Keratinocyte (primary cell): ENCODE data around the gene TECPR1. TPM values are rescaled to one million over a fixed set of nuclear protein-coding genes. Genes with fewer than 3 reads are reported as not detected.

Experiments
- DNase-seq: peaks from one replicate; pipeline ENCODE4 v3.0.0-alpha.2; 2011; ENCODE audit warnings: low read depth, missing footprints, low spot score
- FAIRE-seq: peaks from 2 replicates; lab custom pipeline; 2011; peaks lifted over from hg19 to GRCh38; lab: Jason Lieb, UNC
- H2AFZ ChIP-seq: 2 replicates; pipeline ENCODE4 v1.6.0; 2012; ENCODE audit warnings: low read length, control low read depth, inconsistent platforms; ENCODE audit not compliant: control insufficient read depth
- H3K27ac ChIP-seq: 2 replicates; pipeline ENCODE4 v1.5.1; 2011; ENCODE audit warnings: low read length; ENCODE audit not compliant: control insufficient read depth, insufficient read depth
- H3K27me3 ChIP-seq: 3 replicates; pipeline ENCODE4 v1.6.0; 2011; ENCODE audit warnings: low read length; ENCODE audit not compliant: control insufficient read depth, insufficient read depth; ENCODE audit errors: extremely low read depth
- H3K36me3 ChIP-seq, 2 experiments: 2 replicates in 1 of 2; 3 replicates in 1 of 2; pipeline ENCODE4 v1.5.1; 2011; ENCODE audit warnings: low read length in 2 of 2, mild to moderate bottlenecking in 1 of 2; ENCODE audit not compliant: control insufficient read depth in 2 of 2, insufficient read depth in 2 of 2; ENCODE audit errors: extremely low read depth in 1 of 2
- H3K4me1 ChIP-seq: 3 replicates; pipeline ENCODE4 v1.5.1; 2011; ENCODE audit warnings: low read length; ENCODE audit not compliant: control insufficient read depth, insufficient read depth; ENCODE audit errors: extremely low read depth
- H3K4me2 ChIP-seq: 3 replicates; pipeline ENCODE4 v1.6.0; 2011; ENCODE audit warnings: low read depth, low read length; ENCODE audit not compliant: control insufficient read depth, insufficient read depth; ENCODE audit errors: extremely low read depth
- H3K4me3 ChIP-seq, 3 experiments: fragments of 200-600 bp in 1 of 3; sonication (generic) in 1 of 3; 2 replicates in 2 of 3; 3 replicates in 1 of 3; pipeline ENCODE4 v1.5.1; 2011 to 2016; ENCODE audit warnings: low read length in 3 of 3, mild to moderate bottlenecking in 3 of 3, control low read depth in 2 of 3, inconsistent platforms in 1 of 3, low read depth in 1 of 3, mixed read lengths in 1 of 3, mixed run types in 1 of 3, moderate library complexity in 1 of 3; ENCODE audit not compliant: control insufficient read depth in 2 of 3, insufficient read depth in 2 of 3; ENCODE audit errors: extremely low read depth in 1 of 3
- H3K79me2 ChIP-seq: 2 replicates; pipeline ENCODE4 v1.6.0; 2012; ENCODE audit warnings: low read length; ENCODE audit not compliant: control insufficient read depth, insufficient read depth
- H3K9ac ChIP-seq: 3 replicates; pipeline ENCODE4 v1.6.0; 2011; ENCODE audit warnings: low read length; ENCODE audit not compliant: control insufficient read depth, insufficient read depth; ENCODE audit errors: extremely low read depth
- H3K9me1 ChIP-seq: 3 replicates; pipeline ENCODE4 v1.6.0; 2011; ENCODE audit warnings: low read length; ENCODE audit not compliant: control insufficient read depth, insufficient read depth; ENCODE audit errors: extremely low read depth
- H3K9me3 ChIP-seq: 2 replicates; pipeline ENCODE4 v1.5.1; 2012; ENCODE audit warnings: low read depth, low read length; ENCODE audit not compliant: control insufficient read depth
- H4K20me1 ChIP-seq: 3 replicates; pipeline ENCODE4 v1.6.0; 2011; ENCODE audit warnings: low read length; ENCODE audit not compliant: control insufficient read depth, insufficient read depth; ENCODE audit errors: extremely low read depth
- EZH2 ChIP-seq: IDR thresholded peaks from one replicate; pipeline ENCODE4 v1.6.1; 2012; ENCODE audit warnings: inconsistent platforms, mild to moderate bottlenecking, low read length, moderate library complexity
- dilution Hi-C: fragments of 300-500 bp; cut with MboI; formaldehyde crosslinking; loops from one replicate; pipeline ENCODE4 v1.7.0; 2020; ENCODE audit warnings: low sequenced_read_pairs; ENCODE audit not compliant: extremely low pct_ligation_motif_present
- polyA plus RNA-seq, 5 experiments: library from polyadenylated mRNA; depleted of rRNA in 3 of 5; stranded (reverse) in 3 of 5; stranded (forward) in 1 of 5; unstranded in 1 of 5; fragments of >200 nt; gene quantifications; 1 replicate in 1 of 5; 2 replicates in 3 of 5; 3 replicates in 1 of 5; pipeline versions ENCODE4 v1.2.1 to v1.2.3, GENCODE V29; 2011 to 2012; ENCODE audit warnings: missing spikeins in 2 of 5, low read depth in 1 of 5, low replicate concordance in 1 of 5
- TF ChIP-seq, protein P1 (sequence below), 3 experiments: IDR thresholded peaks in 1 of 3; conservative IDR thresholded peaks in 1 of 3; optimal IDR thresholded peaks in 1 of 3; 2 replicates in 2 of 3; 3 replicates in 1 of 3; pipeline versions ENCODE3 to v1.5.1; 2011; ENCODE audit warnings: low read length in 3 of 3, mild to moderate bottlenecking in 3 of 3, moderate library complexity in 2 of 3, control low read depth in 1 of 3, inconsistent platforms in 1 of 3; ENCODE audit not compliant: insufficient read depth in 2 of 3; ENCODE audit errors: extremely low read depth in 1 of 3

Gene TECPR1
- polyA plus RNA-seq, 1 donor (not counting 4 experiments of a cell fraction or from before 2014, with no cell fraction given), result 2.4 TPM

DNA sequence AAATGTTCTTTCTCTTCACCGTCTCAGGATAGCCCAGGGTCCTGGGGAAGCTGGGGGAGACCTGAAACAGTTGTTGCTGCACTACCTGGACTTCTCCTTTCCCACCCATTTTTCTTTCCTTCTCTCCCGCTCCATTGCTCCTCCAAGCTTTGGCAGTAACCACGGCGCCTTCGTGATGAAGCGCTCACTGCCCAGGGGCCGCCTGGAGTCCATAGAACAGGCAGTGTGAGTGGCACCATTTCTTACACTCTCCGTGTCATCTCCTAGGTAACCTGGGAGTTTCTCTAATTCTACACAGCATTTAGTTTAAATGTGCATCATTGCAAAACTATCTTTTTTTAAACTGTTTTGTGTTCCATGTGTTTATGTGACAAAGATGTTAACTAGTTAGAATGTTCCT, 81.1 kb downstream of the TECPR1 start:
- Histone ChIP-seq H3K27me3 (no peaks in the 10 kb centered on the region), H3K79me2 (peaks cover 4% of the 10 kb centered on the region), H3K9me3 (no peaks in the 10 kb centered on the region), H3K9ac (no peak overlapping the region), H3K4me2 (no peak overlapping the region), H4K20me1 (no peaks in the 10 kb centered on the region), H2AFZ (no peak overlapping the region), H3K9me1 (no peaks in the 10 kb centered on the region), H3K27ac (no peak overlapping the region), H3K36me3 (peaks cover 6 to 8% of the 10 kb centered on the region in 2 experiments), H3K4me3 (no peak overlapping the region), H3K4me1 (no peaks in the 10 kb centered on the region)
- dilution Hi-C loops, result no loop called here
- FAIRE-seq (no peak), DNase-seq (no peak)
- TF ChIP-seq EZH2, result no peak
- TF ChIP-seq, protein P1, sequence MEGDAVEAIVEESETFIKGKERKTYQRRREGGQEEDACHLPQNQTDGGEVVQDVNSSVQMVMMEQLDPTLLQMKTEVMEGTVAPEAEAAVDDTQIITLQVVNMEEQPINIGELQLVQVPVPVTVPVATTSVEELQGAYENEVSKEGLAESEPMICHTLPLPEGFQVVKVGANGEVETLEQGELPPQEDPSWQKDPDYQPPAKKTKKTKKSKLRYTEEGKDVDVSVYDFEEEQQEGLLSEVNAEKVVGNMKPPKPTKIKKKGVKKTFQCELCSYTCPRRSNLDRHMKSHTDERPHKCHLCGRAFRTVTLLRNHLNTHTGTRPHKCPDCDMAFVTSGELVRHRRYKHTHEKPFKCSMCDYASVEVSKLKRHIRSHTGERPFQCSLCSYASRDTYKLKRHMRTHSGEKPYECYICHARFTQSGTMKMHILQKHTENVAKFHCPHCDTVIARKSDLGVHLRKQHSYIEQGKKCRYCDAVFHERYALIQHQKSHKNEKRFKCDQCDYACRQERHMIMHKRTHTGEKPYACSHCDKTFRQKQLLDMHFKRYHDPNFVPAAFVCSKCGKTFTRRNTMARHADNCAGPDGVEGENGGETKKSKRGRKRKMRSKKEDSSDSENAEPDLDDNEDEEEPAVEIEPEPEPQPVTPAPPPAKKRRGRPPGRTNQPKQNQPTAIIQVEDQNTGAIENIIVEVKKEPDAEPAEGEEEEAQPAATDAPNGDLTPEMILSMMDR (optimal IDR thresholded peaks at IDR 0.05 in 1 of 3, IDR thresholded peaks at IDR 0.05 in 1 of 3, conservative IDR thresholded peaks at IDR 0.05 in 1 of 3; ENCODE audit: extremely low read depth in 1 of 3, insufficient read depth in 2 of 3, low read length in 3 of 3), result no peak

DNA sequence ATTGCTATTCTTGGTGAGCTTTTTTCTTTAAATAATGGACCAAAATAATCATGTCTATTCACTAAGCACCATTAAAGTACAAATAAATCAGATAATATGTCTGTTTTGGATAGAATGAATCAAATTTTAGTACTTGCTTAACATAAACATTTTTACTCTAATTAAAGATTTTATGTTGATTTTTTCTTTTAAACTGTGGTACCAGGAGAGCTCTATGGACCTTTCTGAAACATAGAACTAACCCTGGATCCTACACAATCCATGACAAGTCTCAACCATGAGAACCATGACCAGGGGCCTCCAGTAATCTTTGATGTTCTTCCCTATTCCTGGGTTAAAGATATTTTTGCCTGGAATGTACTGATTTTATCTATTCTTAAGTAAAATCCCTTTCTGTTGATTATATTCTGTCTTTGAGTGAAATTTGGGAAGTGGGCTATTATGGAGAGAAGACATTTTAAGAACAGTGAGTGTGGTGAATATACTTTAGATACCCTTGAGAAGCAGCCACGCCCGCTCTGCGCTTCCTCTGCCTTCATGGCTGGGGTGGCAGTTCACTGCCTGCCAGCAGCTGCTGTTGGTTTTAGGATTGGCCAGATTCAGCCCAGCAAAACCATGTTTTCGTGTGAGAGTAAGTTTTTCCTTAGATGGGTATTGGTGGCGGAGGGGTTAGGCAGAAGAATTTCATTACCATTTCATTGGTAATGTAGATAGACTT, 83.0 kb downstream of the TECPR1 start:
- no peak overlapping the region for H3K4me2 ChIP-seq

More for the DNA sequence above, 83.0 kb downstream of the TECPR1 start:
- dilution Hi-C loops, result no loop called here
- no peak overlapping the region for H3K4me3 ChIP-seq
- no peak overlapping the region for H3K9ac ChIP-seq
- no peak for FAIRE-seq
- DNase-seq, result no peak
- H3K27ac ChIP-seq, result no peak overlapping the region
- H3K4me1 ChIP-seq, result peaks cover 16% of the 10 kb centered on the region
- H4K20me1 ChIP-seq, result no peaks in the 10 kb centered on the region
- no peak overlapping the region for H2AFZ ChIP-seq
- TF ChIP-seq EZH2, result no peak
- TF ChIP-seq, protein P1 (optimal IDR thresholded peaks at IDR 0.05 in 1 of 3, IDR thresholded peaks at IDR 0.05 in 1 of 3, conservative IDR thresholded peaks at IDR 0.05 in 1 of 3; ENCODE audit: extremely low read depth in 1 of 3, insufficient read depth in 2 of 3, low read length in 3 of 3), result no peak
- no peaks in the 10 kb centered on the region for H3K9me3 ChIP-seq
- no peaks in the 10 kb centered on the region for H3K27me3 ChIP-seq
- H3K9me1 ChIP-seq, result no peaks in the 10 kb centered on the region
- H3K79me2 ChIP-seq, result peaks cover 11% of the 10 kb centered on the region
- peaks cover 0 to 5% of the 10 kb centered on the region in 2 experiments for H3K36me3 ChIP-seq
